BJ (cell line): ENCODE measurements around the gene ZNF225. TPM values are rescaled to one million over a fixed set of nuclear protein-coding genes. Genes with fewer than 3 reads are reported as not detected.

Experiments
- CTCF ChIA-PET: fragments of 350-600 bp; formaldehyde crosslinking; extraction: SDS; loops from one replicate; lab custom pipeline; 2021; ENCODE audit warnings: antibody characterized with exemption, inconsistent platforms; lab: Yijun Ruan, JAX
- POLR2A ChIA-PET: fragments of 300-600 bp; sonication (Branson Sonifier 250); formaldehyde crosslinking; extraction: SDS; loops from one replicate; lab custom pipeline; 2021; ENCODE audit warnings: antibody characterized with exemption; lab: Charles Lee
- DNase-seq: peaks from one replicate; pipeline ENCODE4 v3.0.0-alpha.2; 2011; ENCODE audit warnings: low read depth
- H3K27me3 ChIP-seq: 2 replicates; pipeline ENCODE4 v1.6.0; 2011; ENCODE audit warnings: low read length; ENCODE audit not compliant: control insufficient read depth, insufficient read depth
- H3K36me3 ChIP-seq: 2 replicates; pipeline ENCODE4 v1.5.1; 2011; ENCODE audit warnings: low read length; ENCODE audit not compliant: control insufficient read depth, insufficient read depth
- H3K4me3 ChIP-seq: 2 replicates; pipeline ENCODE4 v1.5.1; 2011; ENCODE audit warnings: low read depth, mild to moderate bottlenecking, control low read depth, low read length
- polyA plus RNA-seq: library from polyadenylated mRNA; depleted of rRNA; stranded (reverse); fragments of >200 nt; gene quantifications from 2 replicates; pipeline ENCODE4 v1.2.3, GENCODE V29; 2011
- TF ChIP-seq, protein P1 (sequence below): IDR thresholded peaks from 2 replicates; pipeline ENCODE4 v1.5.1; 2011; ENCODE audit warnings: low read depth, mild to moderate bottlenecking, control low read depth, inconsistent platforms, low read length, moderate library complexity; ENCODE audit not compliant: insufficient read depth

The ZNF225 gene
- polyA plus RNA-seq, 1 experiment, result 1.3 TPM

DNA sequence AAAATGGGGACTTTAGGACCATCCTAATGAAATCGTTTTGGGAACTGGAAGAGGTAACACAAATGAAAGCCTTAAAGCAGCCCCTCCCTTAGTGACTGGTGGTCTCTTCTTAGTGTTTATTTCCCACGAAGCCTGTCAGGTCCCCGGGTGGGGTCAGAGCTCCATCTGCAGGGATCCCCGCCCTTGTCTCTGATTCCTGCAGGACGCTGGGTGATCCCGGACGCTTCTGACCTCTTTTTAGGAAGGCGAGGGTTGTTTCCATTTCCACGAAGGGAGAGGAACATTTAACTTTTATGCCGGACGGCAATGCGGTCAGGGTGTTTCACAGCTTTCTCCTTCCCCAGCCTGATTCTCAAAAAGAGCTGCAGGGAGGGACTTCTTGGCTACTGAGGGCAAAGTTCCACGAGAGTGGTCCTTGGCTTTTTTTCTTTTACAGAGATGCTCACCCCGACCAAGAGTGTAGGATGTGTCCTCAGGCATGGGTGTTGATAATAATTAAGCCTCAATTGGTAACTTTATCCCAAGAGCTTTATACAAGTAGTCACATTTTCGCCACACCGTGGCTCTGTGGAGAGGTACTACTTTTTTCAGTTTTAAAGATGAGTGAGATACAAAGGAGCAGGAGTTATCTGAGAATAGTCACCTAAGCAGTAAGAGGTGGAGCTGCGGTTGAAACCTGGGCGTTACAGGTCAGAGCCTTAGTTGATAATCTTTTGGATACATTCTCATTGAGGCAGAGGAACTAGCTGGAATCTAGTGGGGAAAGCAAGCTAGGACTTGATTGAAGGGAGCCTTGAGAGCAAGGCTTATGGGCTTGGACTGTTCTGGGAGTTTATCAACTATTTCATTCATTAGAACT is 40.4 kb upstream of the ZNF225 start:
- CTCF ChIA-PET, result no interaction called here
- DNase-seq, result no peak
- H3K27me3 ChIP-seq, result no peaks in the 10 kb centered on the region
- POLR2A ChIA-PET, result interaction anchor here (0.5 to 0.6 kb wide), 2 partner anchors 41 to 571 kb away, joined by 4 to 8 read pairs; partner anchors contain the start of gene PVR
- peak overlapping the region; percentile 73 for H3K4me3 ChIP-seq
- H3K36me3 ChIP-seq, result peaks cover 2% of the 10 kb centered on the region; the same call in 1 of the 2 replicates
- TF ChIP-seq, protein P1, sequence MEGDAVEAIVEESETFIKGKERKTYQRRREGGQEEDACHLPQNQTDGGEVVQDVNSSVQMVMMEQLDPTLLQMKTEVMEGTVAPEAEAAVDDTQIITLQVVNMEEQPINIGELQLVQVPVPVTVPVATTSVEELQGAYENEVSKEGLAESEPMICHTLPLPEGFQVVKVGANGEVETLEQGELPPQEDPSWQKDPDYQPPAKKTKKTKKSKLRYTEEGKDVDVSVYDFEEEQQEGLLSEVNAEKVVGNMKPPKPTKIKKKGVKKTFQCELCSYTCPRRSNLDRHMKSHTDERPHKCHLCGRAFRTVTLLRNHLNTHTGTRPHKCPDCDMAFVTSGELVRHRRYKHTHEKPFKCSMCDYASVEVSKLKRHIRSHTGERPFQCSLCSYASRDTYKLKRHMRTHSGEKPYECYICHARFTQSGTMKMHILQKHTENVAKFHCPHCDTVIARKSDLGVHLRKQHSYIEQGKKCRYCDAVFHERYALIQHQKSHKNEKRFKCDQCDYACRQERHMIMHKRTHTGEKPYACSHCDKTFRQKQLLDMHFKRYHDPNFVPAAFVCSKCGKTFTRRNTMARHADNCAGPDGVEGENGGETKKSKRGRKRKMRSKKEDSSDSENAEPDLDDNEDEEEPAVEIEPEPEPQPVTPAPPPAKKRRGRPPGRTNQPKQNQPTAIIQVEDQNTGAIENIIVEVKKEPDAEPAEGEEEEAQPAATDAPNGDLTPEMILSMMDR, result 0 out of 2 replicates have a peak, but pooled peaks have one; percentile 27

GRCh38 chr19:44076325-44076724 is 36.9 kb upstream of the ZNF225 start:
- ChIA-PET POLR2A (no interaction called here), CTCF (no interaction called here)
- H3K36me3 ChIP-seq, result peaks cover 4% of the 10 kb centered on the region

DNA sequence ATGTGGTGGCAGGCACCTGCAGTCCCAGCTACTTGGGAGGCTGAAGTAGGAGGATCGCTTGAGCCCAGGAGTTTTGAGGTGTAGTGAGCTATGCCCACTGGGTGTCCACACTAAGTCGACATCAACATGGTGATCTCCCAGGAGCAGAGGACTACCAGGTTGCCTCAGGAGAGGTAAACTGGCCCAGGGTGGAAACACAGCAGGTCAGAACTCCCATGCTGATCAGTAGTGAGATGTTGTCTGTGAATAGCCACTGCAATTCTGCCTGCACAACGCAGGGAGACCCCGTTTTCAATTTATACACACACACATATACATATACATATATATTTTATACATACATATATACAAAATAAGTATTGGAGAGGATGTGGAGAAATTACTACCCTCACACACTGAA is 21.1 kb upstream of the ZNF225 start:
- DNase-seq, result no peak
- no peaks in the 10 kb centered on the region for H3K36me3 ChIP-seq
- CTCF ChIA-PET, result no interaction called here
- H3K27me3 ChIP-seq, result no peaks in the 10 kb centered on the region
- no peak overlapping the region for H3K4me3 ChIP-seq
- POLR2A ChIA-PET, result no interaction called here
- TF ChIP-seq, protein P1, result no peak

More at GRCh38 chr19:44076325-44076724, 36.9 kb upstream of the ZNF225 start:
- no peak overlapping the region for H3K4me3 ChIP-seq
- H3K27me3 ChIP-seq, result no peaks in the 10 kb centered on the region
- DNase-seq, result no peak
- TF ChIP-seq, protein P1, result no peak

GRCh38 chr19:44093931-44094765 is 19.1 kb upstream of the ZNF225 start, which contains the start of gene ZNF224:
TSS of gene ZNF224 (plus strand) at chr19:44094361. CDS start at chr19:44097874, 3,513 bp downstream.
- TF ChIP-seq, protein P1, result no peak
- Histone ChIP-seq H3K4me3 (peak within 1 kb of the TSS; percentile 78), H3K27me3 (no peaks in the 10 kb centered on the region), H3K36me3 (no peaks in the 10 kb centered on the region)
- POLR2A ChIA-PET, result no interaction called here
- DNase-seq, result peak; percentile 65
- CTCF ChIA-PET, result interaction anchor here (0.5 to 1.0 kb wide), 2 partner anchors 45 to 564 kb away, joined by 3 to 4 read pairs; no protein-coding TSS in a partner anchor

DNA sequence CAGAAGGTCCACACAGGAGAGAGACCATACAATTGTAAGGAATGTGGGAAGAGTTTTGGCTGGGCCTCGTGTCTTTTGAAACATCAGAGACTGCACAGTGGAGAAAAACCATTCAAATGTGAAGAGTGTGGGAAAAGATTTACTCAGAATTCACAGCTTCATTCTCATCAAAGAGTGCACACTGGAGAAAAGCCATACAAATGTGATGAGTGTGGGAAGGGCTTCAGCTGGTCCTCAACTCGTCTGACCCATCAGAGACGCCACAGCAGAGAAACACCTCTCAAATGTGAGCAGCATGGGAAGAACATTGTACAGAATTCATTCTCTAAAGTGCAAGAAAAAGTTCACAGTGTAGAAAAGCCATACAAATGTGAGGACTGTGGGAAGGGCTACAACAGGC is 5.4 kb upstream of the ZNF225 start:
- TF ChIP-seq, protein P1, result no peak
- ChIA-PET CTCF (interaction anchor here (1.3 kb wide), 1 partner anchor 13 kb away, joined by 3 read pairs; no protein-coding TSS in a partner anchor), POLR2A (no interaction called here)
- no peak for DNase-seq
- peaks cover 8% of the 10 kb centered on the region for H3K36me3 ChIP-seq
- H3K4me3 ChIP-seq, result no peak overlapping the region
- no peaks in the 10 kb centered on the region for H3K27me3 ChIP-seq
